ENCODE data around the gene CFDP1. TPM values are rescaled to one million over a fixed set of nuclear protein-coding genes. Genes with fewer than 3 reads are reported as not detected.

The CFDP1 gene
- total and polyA plus RNA-seq, 2 of the 13 experiments (the other 11 are each of a cell fraction or from before 2014, with no cell fraction given), result 78.6 to 153 TPM

GRCh38 chr16:75261590-75262078 is 171.7 kb downstream of the CFDP1 start (continued):
- TF ChIP-seq, protein P1, sequence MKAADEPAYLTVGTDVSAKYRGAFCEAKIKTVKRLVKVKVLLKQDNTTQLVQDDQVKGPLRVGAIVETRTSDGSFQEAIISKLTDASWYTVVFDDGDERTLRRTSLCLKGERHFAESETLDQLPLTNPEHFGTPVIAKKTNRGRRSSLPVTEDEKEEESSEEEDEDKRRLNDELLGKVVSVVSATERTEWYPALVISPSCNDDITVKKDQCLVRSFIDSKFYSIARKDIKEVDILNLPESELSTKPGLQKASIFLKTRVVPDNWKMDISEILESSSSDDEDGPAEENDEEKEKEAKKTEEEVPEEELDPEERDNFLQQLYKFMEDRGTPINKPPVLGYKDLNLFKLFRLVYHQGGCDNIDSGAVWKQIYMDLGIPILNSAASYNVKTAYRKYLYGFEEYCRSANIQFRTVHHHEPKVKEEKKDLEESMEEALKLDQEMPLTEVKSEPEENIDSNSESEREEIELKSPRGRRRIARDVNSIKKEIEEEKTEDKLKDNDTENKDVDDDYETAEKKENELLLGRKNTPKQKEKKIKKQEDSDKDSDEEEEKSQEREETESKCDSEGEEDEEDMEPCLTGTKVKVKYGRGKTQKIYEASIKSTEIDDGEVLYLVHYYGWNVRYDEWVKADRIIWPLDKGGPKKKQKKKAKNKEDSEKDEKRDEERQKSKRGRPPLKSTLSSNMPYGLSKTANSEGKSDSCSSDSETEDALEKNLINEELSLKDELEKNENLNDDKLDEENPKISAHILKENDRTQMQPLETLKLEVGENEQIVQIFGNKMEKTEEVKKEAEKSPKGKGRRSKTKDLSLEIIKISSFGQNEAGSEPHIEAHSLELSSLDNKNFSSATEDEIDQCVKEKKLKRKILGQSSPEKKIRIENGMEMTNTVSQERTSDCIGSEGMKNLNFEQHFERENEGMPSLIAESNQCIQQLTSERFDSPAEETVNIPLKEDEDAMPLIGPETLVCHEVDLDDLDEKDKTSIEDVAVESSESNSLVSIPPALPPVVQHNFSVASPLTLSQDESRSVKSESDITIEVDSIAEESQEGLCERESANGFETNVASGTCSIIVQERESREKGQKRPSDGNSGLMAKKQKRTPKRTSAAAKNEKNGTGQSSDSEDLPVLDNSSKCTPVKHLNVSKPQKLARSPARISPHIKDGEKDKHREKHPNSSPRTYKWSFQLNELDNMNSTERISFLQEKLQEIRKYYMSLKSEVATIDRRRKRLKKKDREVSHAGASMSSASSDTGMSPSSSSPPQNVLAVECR (CRISPR knock-in tag; IDR thresholded peaks at IDR 0.05; ENCODE audit: borderline replicate concordance), result no peak
- TF ChIP-seq ZBTB7A (CRISPR knock-in tag; IDR thresholded peaks at IDR 0.05), result no peak
- no peak for TF ChIP-seq KDM3A (CRISPR knock-in tag; IDR thresholded peaks at IDR 0.05; ENCODE audit: low read depth)
- TF ChIP-seq, protein P2, sequence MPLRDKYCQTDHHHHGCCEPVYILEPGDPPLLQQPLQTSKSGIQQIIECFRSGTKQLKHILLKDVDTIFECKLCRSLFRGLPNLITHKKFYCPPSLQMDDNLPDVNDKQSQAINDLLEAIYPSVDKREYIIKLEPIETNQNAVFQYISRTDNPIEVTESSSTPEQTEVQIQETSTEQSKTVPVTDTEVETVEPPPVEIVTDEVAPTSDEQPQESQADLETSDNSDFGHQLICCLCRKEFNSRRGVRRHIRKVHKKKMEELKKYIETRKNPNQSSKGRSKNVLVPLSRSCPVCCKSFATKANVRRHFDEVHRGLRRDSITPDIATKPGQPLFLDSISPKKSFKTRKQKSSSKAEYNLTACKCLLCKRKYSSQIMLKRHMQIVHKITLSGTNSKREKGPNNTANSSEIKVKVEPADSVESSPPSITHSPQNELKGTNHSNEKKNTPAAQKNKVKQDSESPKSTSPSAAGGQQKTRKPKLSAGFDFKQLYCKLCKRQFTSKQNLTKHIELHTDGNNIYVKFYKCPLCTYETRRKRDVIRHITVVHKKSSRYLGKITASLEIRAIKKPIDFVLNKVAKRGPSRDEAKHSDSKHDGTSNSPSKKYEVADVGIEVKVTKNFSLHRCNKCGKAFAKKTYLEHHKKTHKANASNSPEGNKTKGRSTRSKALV (CRISPR knock-in tag; IDR thresholded peaks at IDR 0.05), result no peak
- no peak for TF ChIP-seq ZNF574 (CRISPR knock-in tag; IDR thresholded peaks at IDR 0.05)
- no peak for TF ChIP-seq CBX2 (IDR thresholded peaks at IDR 0.05; ENCODE audit: low read depth, low read length)
- TF ChIP-seq CBX2 (CRISPR knock-in tag; IDR thresholded peaks at IDR 0.05; ENCODE audit: low read depth), result no peak
- no peak for TF ChIP-seq PRDM4 (CRISPR knock-in tag; IDR thresholded peaks at IDR 0.05; ENCODE audit: borderline replicate concordance)
- no peak for TF ChIP-seq CEBPB (IDR thresholded peaks at IDR 0.05; ENCODE audit: borderline replicate concordance, low read depth, low read length)
- no peak for TF ChIP-seq TEAD3 (CRISPR knock-in tag; optimal IDR thresholded peaks at IDR 0.05; ENCODE audit: borderline replicate concordance)
- TF ChIP-seq ZNF83 (CRISPR knock-in tag; IDR thresholded peaks at IDR 0.05; ENCODE audit: borderline replicate concordance), result 0 out of 2 replicates have a peak, but pooled peaks have one; percentile 24
- TF ChIP-seq, protein P3, sequence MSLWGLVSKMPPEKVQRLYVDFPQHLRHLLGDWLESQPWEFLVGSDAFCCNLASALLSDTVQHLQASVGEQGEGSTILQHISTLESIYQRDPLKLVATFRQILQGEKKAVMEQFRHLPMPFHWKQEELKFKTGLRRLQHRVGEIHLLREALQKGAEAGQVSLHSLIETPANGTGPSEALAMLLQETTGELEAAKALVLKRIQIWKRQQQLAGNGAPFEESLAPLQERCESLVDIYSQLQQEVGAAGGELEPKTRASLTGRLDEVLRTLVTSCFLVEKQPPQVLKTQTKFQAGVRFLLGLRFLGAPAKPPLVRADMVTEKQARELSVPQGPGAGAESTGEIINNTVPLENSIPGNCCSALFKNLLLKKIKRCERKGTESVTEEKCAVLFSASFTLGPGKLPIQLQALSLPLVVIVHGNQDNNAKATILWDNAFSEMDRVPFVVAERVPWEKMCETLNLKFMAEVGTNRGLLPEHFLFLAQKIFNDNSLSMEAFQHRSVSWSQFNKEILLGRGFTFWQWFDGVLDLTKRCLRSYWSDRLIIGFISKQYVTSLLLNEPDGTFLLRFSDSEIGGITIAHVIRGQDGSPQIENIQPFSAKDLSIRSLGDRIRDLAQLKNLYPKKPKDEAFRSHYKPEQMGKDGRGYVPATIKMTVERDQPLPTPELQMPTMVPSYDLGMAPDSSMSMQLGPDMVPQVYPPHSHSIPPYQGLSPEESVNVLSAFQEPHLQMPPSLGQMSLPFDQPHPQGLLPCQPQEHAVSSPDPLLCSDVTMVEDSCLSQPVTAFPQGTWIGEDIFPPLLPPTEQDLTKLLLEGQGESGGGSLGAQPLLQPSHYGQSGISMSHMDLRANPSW (CRISPR knock-in tag; IDR thresholded peaks at IDR 0.05; ENCODE audit: borderline replicate concordance), result no peak
- 0 out of 2 replicates have a peak, but pooled peaks have one; percentile 35 for TF ChIP-seq CHCHD3 (CRISPR knock-in tag; IDR thresholded peaks at IDR 0.05)
- no peak for TF ChIP-seq HDAC1 (CRISPR knock-in tag; IDR thresholded peaks at IDR 0.05)
- TF ChIP-seq SALL1 (CRISPR knock-in tag; IDR thresholded peaks at IDR 0.05), result no peak

Measured in HepG2 (cell line).